ENCODE measurements around the gene SRC. TPM values are rescaled to one million over a fixed set of nuclear protein-coding genes. Genes with fewer than 3 reads are reported as not detected.

Gene SRC
- polyA plus RNA-seq, 1 experiment: 35.4 TPM

DNA sequence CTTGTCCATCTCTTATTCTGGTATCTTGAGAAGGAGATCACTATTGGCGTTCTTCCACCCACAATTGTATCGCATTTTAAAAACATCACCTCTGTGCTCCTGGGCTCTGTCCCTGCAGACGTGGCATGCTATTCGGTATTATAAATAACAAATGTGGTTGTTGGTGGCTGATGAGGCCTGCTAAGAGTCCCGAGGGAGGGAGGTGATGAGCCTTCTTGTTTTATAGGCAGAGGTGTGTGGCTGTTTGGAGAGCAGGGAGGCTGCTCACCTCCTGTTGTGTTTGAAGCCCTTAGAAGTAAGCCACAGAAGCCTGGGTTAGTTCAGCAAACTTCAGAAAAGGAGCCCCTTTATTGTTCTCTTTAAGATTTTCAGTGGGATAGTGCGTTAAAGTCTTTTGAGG is 40.9 kb upstream of the SRC start:
- TF ChIP-seq, protein P1, sequence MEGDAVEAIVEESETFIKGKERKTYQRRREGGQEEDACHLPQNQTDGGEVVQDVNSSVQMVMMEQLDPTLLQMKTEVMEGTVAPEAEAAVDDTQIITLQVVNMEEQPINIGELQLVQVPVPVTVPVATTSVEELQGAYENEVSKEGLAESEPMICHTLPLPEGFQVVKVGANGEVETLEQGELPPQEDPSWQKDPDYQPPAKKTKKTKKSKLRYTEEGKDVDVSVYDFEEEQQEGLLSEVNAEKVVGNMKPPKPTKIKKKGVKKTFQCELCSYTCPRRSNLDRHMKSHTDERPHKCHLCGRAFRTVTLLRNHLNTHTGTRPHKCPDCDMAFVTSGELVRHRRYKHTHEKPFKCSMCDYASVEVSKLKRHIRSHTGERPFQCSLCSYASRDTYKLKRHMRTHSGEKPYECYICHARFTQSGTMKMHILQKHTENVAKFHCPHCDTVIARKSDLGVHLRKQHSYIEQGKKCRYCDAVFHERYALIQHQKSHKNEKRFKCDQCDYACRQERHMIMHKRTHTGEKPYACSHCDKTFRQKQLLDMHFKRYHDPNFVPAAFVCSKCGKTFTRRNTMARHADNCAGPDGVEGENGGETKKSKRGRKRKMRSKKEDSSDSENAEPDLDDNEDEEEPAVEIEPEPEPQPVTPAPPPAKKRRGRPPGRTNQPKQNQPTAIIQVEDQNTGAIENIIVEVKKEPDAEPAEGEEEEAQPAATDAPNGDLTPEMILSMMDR (IDR thresholded peaks at IDR 0.05; ENCODE audit: insufficient read depth, low read depth, low read length): no peak
- H3K4me3 ChIP-seq (ENCODE audit: low read depth, low read length): no peak overlapping the region
- no peaks in the 10 kb centered on the region for H3K27me3 ChIP-seq (ENCODE audit: control insufficient read depth, insufficient read depth, low read length)
- peaks cover 10% of the 10 kb centered on the region for H3K36me3 ChIP-seq (ENCODE audit: control insufficient read depth, insufficient read depth, low read length)
- ChIA-PET CTCF (no interaction called here), POLR2A (no interaction called here)
- DNase-seq (ENCODE audit: low read depth): no peak

DNA sequence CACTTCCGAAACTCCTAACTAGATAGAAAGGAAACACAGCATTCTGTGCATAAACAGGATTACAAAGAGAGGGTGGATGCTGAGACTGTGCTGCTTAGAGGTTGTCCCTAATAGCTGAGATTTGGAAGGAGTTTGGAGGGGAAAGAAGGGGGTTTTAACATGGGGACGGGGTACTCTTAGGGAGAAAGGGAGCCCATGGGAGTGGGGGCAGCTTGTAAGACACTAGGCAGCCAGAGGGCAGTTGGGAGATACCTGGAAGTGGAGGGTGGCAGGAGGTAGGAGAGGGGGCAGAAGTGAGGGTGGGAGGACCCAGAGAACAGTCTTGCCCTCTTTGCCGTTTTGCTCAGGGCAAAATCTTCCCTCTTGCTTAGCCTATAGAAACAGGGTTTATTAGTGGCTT is 40.1 kb upstream of the SRC start:
- H3K4me3 ChIP-seq (ENCODE audit: low read depth, low read length): no peak overlapping the region
- TF ChIP-seq, protein P1 (IDR thresholded peaks at IDR 0.05; ENCODE audit: insufficient read depth, low read depth, low read length): no peak
- CTCF ChIA-PET: interaction anchor here (1.1 kb wide), 1 partner anchor 78 kb away, joined by 3 read pairs; no protein-coding TSS in a partner anchor
- H3K27me3 ChIP-seq (ENCODE audit: control insufficient read depth, insufficient read depth, low read length): no peaks in the 10 kb centered on the region
- DNase-seq (ENCODE audit: low read depth): no peak
- POLR2A ChIA-PET: interaction anchor here (0.5 kb wide), 1 partner anchor 42 kb away, joined by 6 read pairs; no protein-coding TSS in a partner anchor
- H3K36me3 ChIP-seq (ENCODE audit: control insufficient read depth, insufficient read depth, low read length): peaks cover 10% of the 10 kb centered on the region

DNA sequence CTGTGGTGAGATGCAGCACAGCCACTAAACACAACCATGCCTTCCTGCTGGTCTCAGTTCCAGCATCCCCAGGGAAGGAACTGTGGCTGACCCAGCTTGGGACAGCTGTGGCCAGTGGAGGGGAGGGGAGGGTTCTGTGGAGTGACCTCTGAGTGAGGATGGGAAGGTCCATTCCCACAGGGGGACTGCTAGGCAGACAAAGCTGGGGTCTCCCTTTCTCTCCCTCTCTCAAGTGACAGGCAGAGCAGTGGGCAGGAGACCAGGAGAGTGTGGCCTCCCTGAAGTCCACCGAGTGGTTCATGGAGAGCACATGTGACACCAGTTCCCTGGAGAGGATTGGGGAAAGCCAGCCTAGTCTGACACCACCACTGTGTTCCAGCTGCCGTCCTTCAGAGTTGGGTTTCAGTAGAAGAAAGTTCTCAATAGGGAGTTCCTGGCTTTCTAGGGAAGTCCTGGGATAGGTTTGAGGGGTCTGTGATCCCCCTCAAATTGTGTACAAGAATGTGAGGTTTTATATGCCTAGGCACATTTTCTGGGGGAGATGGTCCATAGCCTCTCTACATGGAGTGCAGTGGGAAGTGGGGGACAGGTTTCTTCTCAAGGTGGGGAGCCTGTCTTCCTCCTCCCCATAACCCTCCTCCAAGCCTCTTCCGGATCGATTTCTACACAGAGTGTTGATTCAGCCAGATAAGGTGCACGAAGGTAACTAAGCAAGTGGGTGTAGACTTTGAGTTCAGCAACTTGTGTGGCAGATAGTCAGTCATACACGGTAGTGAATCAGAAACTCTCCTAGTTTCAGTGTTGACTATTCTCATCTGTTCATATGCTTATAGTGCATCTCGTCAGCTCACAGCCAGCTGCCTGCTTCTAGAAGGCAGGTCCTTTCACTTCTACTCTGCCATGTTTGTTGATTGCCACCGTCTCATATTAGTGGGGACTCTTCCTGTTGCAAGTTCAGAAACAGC is 37.6 kb upstream of the SRC start:
- ChIA-PET CTCF (no interaction called here), POLR2A (no interaction called here)
- Histone ChIP-seq H3K4me3 (ENCODE audit: low read depth, low read length) (no peak overlapping the region), H3K27me3 (ENCODE audit: control insufficient read depth, insufficient read depth, low read length) (no peaks in the 10 kb centered on the region), H3K36me3 (ENCODE audit: control insufficient read depth, insufficient read depth, low read length) (peaks cover 4% of the 10 kb centered on the region; the same call in 1 of the 2 replicates)
- no peak for DNase-seq (ENCODE audit: low read depth)
- TF ChIP-seq, protein P1 (IDR thresholded peaks at IDR 0.05; ENCODE audit: insufficient read depth, low read depth, low read length): no peak

DNA sequence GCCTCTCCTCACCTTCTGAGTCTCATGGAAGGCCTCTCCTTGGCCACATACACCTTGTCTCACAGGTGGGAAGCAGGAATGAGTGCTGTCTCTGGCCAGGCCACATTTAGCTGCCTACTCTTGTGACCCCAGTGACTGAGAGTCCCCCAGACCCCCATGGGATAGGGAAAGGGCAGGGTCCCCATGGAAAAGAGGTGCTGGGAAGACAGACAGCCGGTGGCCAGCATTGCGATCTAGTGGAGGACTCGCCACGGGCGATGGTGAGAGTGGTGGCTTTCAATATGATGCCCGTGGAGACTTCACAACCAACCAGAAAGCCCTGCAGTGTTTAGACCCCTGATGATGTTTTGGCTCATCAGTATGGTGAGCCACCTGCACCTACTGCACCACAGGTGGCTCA is 36.6 kb upstream of the SRC start:
- Histone ChIP-seq H3K36me3 (ENCODE audit: control insufficient read depth, insufficient read depth, low read length) (peaks cover 4% of the 10 kb centered on the region; the same call in 1 of the 2 replicates), H3K27me3 (ENCODE audit: control insufficient read depth, insufficient read depth, low read length) (no peaks in the 10 kb centered on the region), H3K4me3 (ENCODE audit: low read depth, low read length) (no peak overlapping the region)
- ChIA-PET POLR2A (no interaction called here), CTCF (no interaction called here)
- DNase-seq (ENCODE audit: low read depth): no peak
- TF ChIP-seq, protein P1 (IDR thresholded peaks at IDR 0.05; ENCODE audit: insufficient read depth, low read depth, low read length): no peak

DNA sequence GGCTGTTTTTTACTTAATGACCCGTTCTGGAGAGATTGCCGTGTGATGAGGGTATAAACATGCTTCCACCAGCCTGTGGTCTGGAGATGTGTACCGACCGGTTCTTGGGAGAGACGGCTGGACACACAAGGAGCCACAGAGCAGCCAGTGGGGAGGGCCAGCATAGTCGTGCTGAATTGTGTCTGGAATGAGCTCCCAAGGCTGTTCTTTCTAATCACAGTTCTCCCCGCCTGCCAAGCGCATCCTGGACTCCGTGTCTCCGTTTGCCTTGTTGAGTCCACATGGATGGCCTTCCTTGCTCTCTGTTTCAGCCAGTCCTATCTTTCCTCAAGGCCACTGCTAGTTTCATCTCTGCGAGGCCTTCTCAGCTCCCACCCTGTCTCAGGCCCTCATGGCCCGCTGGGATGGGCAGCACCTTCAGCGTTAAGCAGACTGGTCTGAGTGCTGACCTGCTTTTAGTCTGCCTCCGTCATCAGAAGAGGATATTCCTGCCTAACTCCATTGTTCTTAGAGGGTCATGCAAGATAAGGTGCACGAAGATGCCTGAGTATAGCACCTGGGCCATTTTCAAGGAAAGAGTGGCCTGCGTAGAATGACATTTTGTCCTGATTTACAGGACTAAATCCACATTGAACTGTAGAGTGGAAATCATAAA is 35.9 kb upstream of the SRC start:
- Histone ChIP-seq H3K4me3 (ENCODE audit: low read depth, low read length) (no peak overlapping the region), H3K27me3 (ENCODE audit: control insufficient read depth, insufficient read depth, low read length) (no peaks in the 10 kb centered on the region), H3K36me3 (ENCODE audit: control insufficient read depth, insufficient read depth, low read length) (peaks cover 4% of the 10 kb centered on the region; the same call in 1 of the 2 replicates)
- CTCF ChIA-PET: no interaction called here
- POLR2A ChIA-PET: no interaction called here
- TF ChIP-seq, protein P1 (IDR thresholded peaks at IDR 0.05; ENCODE audit: insufficient read depth, low read depth, low read length): no peak
- no peak for DNase-seq (ENCODE audit: low read depth)
